Measurements from ENCODE around the gene HEPACAM2. TPM values are rescaled to one million over a fixed set of nuclear protein-coding genes. Genes with fewer than 3 reads are reported as not detected.

HEPACAM2 gene
- total RNA-seq, 1 experiment from 2014 or later = not detected

- Histone ChIP-seq H3K14ac (ENCODE audit: insufficient read depth, low read length) (no peak overlapping the region), H3K18ac (ENCODE audit: insufficient read length, low read depth, low read length) (no peak overlapping the region), H2BK120ac (ENCODE audit: low read depth, low read length, poor library complexity, severe bottlenecking) (no peak overlapping the region), H2AFZ (ENCODE audit: low read length) (no peak overlapping the region), H4K20me1 (ENCODE audit: control insufficient read depth, insufficient read depth, insufficient read length) (no peaks in the 10 kb centered on the region), H4K8ac (replicated peaks; ENCODE audit: insufficient read length, low read depth, low read length) (no peak overlapping the region), H3K23ac (ENCODE audit: insufficient read length, low read depth, low read length) (no peak overlapping the region), H4K5ac (ENCODE audit: insufficient read length, low read depth, low read length) (no peak overlapping the region), H3K27me3 (ENCODE audit: insufficient read depth, low read length) (no peaks in the 10 kb centered on the region), H4K91ac (ENCODE audit: insufficient read length, low read depth, low read length) (no peak overlapping the region), H3K4ac (ENCODE audit: low read depth, low read length) (no peak overlapping the region), H3K9ac (ENCODE audit: extremely low read depth, insufficient read length, low read length) (no peak overlapping the region), H3K79me2 (ENCODE audit: insufficient read depth, low read length) (no peaks in the 10 kb centered on the region), H2BK12ac (ENCODE audit: insufficient read length, low read depth, low read length) (no peak overlapping the region), H2AK5ac (ENCODE audit: insufficient read length, low read length) (no peak overlapping the region), H3K27ac (ENCODE audit: insufficient read length, low read depth, low read length) (no peak overlapping the region), H3K56ac (ENCODE audit: insufficient read length, low read depth, low read length) (no peak overlapping the region), H2BK15ac (ENCODE audit: low read depth, low read length) (no peak overlapping the region), H3K79me1 (ENCODE audit: insufficient read depth, low read depth, low read length, poor library complexity, severe bottlenecking) (no peaks in the 10 kb centered on the region), H3K23me2 (ENCODE audit: insufficient read length, low read depth, low read length, poor library complexity, severe bottlenecking) (no peaks in the 10 kb centered on the region), H3T11ph (ENCODE audit: low read length) (no peak overlapping the region), H2BK20ac (ENCODE audit: low read depth, low read length, poor library complexity, severe bottlenecking) (no peak overlapping the region), H3K9me3 (ENCODE audit: control insufficient read depth, low read depth, low read length) (no peaks in the 10 kb centered on the region), H3K4me1 (ENCODE audit: insufficient read depth, low read length) (no peaks in the 10 kb centered on the region), H3K4me2 (ENCODE audit: insufficient read depth, insufficient read length, low read length) (no peak overlapping the region), H2BK5ac (ENCODE audit: insufficient read length, low read length) (no peak overlapping the region)
- no peak for DNase-seq
- TF ChIP-seq CTCF (conservative IDR thresholded peaks at IDR 0.05) = no peak
- no CpG with 5 or more reads among the region's 5 CpGs for WGBS (ENCODE audit: extremely low coverage, insufficient read length, low lambda C conversion rate)
- Mint-ChIP-seq H3K4me1 (no peaks in the 10 kb centered on the region), H3K27ac (no peak overlapping the region), H3K27me3 (ENCODE audit: low read depth) (peaks cover 29% of the 10 kb centered on the region), H3K9me3 (no peaks in the 10 kb centered on the region), H3K36me3 (ENCODE audit: insufficient read depth in 1 of 3, low read depth in 3 of 3) (no peaks in the 10 kb centered on the region), H3K4me3 (no peak overlapping the region)
Observed at GRCh38 chr7:93211228-93211818, 14.9 kb downstream of the HEPACAM2 start.
